HG03159 (cell line): ENCODE data around the gene IMPA2.
A peak's percentile ranks its signal among the peaks of the same experiment; 100 is the strongest.
"Not testable (repeated sequence)": the region's sequence is repeated elsewhere in the genome, so short reads cannot be mapped to it uniquely, and the experiment has no call there.

Source experiments
- ATAC-seq: cut with Tn5 transposase; IDR thresholded peaks from one replicate; pipeline ENCODE4 v1.9.1; 2021; ENCODE audit warnings: mild to moderate bottlenecking, moderate library complexity; ENCODE audit not compliant: unreplicated experiment

Gene IMPA2

GRCh38 chr18:11960743-11961380 lies 20.4 kb upstream of the IMPA2 start:
- ATAC-seq: no peak

DNA sequence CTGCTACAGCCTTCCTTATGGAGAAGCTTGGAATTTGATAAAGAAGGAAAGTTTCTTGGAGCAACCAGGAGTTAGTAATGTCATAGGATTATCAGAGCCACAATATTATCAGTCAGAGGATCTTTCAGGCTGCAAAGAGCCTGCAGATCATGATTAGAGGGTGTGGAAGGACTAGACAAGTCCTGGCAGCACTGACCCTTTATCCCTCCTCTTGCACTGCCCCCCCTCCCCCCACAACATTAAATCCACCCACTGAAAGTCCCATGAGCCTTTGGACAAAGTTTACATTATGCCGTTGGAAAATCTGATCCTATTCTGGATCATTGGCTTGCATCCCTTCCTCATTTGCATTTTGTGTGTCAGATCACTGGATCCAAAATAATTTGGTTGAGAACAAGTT lies 18.7 kb upstream of the IMPA2 start:
- no peak for ATAC-seq

DNA sequence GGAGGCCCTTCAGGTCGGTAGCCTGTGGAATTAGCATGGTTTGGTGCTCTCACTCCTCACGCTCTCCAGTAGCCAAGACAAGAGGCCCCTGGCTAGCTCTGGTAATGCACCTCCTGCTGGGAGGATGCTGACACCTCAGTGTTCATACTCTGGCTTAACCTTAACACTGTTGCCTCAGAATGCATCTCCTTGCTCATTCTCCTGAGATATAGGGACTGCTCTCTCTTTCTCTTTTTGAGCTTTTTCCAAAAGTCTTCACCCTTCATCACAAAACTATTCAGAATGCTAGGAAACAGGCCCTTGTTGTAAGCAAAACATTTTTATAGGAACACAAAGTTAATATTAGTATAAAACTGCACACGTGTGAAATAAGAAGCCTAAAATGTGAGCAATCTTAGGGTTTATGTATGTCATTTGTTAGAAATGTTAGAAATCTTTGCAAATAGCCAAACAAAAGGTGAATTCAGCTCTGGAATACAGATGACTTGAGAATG lies 17.3 kb upstream of the IMPA2 start:
- no peak for ATAC-seq

DNA sequence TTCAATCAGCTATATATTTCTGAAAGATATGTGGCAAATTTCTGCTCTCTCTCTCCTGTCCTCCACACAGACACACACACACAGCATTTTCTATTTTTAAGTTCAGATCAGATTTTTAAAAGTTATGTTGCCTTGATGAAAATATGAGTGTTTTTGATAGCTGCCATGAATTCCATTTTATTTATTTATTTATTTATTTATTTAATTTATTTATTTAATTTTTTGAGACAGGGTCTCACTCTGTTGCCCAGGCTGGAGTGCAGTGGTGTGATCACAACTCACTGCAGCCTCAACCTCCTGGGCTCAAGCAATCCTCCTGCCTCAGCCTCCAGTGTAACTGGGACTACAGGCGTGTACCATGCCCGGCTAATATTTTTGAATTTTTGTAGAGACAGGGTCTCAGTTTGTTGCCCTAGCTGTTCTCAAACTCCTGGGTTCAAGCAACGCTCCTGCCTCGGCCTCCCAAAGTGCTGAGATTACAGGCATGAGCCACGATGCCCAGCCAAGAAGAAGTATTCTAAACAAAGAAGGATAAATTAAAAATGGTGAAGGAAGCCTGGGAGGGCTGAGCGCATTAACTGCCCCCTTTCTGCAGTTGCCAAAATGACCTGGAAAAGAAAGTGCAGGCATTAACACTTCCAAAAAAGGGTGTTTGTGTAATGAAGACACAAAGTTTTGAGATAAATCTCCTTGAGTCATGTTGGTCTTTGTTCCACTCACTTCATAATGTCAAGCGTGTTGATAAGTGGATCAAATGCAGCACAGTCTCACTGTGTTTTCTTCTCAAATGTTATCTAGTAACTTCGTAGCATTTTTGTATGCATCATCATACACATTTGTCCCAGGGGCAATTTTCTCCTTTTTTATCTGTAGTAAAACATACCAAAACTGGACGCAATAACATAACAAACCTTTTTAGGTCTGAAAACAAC lies 11.1 kb upstream of the IMPA2 start:
- no peak for ATAC-seq

DNA sequence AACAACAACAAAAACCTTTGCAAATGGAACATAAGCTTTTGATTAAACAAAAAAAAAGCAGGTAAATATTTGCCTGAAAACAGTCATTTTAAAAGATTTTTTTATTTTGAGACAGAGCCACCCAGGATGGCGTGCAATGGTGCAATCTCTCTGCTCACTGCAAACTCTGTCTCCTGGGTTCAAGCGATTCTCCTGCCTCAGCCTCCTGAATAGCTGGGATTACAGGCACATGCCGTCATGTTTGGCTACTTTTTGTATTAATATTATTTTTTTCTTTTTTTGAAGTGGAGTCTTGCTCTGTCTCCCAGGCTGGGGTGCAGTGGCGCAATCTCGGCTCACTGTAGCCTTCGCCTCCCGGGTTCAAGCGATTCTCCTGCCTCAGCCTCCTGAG lies 10.5 kb upstream of the IMPA2 start:
- ATAC-seq: not testable (repeated sequence)

DNA sequence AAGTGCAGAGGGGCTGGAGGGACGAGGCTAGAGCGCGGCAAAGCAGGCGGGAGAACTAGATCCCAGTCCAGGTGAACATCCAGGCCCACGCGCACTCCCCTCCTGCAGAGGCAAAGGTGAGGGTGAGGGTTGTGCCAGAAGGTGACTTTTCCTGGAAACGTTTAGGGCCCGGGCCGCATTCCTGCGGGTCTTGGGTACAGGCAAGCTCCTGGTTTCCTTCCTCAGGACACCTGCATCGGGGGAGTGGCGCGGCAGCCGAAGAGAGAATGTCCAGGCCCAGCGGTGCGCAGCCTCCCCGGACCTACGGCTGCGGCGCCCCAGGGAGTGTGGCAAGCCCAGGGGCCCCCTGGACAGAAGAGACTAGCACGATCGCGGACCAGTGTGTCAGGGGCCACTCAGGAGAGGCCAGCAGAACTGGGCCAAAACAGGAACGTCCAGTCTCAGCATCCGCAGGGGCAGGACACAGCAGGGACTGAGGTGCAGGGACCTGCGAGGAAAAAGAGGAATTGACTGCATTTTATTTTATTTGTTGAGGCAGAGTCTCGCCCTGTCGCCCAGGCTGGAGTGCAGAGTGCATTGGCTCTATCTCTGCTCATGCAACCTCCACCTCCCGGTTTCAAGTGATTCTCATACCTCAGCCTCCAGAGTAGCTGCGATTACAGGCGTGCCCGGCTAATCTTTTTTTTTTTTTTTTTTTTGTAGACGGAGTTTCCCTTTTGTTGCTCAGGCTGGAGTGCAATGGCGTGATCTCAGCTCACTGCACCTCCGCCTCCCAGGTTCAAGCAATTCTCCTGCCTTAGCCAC lies 8.7 kb upstream of the IMPA2 start:
- no peak for ATAC-seq

GRCh38 chr18:11974741-11975325 lies 6.5 kb upstream of the IMPA2 start:
- no peak for ATAC-seq

DNA sequence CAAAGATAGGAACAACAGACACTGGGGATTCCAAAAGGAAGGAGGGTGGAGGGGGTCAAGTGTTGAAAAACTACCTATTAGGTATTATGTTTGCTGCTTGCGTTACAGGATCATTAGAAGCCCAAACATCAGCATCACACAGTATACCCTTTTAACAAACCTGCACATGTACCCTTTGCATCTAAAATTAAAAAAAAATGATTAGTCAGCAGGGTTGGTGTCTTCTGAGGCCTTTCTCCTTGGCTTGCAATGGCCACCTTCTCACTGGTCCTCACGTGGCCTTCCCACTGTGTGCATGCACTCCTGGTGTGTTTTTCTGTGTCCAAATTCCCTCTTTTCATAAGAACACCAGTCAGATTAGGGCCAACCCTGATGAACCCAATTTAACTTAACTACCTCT lies 5.6 kb upstream of the IMPA2 start:
- ATAC-seq: no peak

GRCh38 chr18:11976315-11977152 lies 4.8 kb upstream of the IMPA2 start:
- no peak for ATAC-seq

- ATAC-seq: no peak
These were observed 4.2 kb upstream of the IMPA2 start for GRCh38 chr18:11977153-11977466.

GRCh38 chr18:11978956-11979355 lies 2.4 kb upstream of the IMPA2 start:
- ATAC-seq: no peak

- ATAC-seq: no peak
These were observed 1.2 kb upstream of the IMPA2 start for GRCh38 chr18:11980163-11980493.

GRCh38 chr18:11980494-11981191 lies 664 bp upstream of the IMPA2 start:
- ATAC-seq: peak; percentile 95

- ATAC-seq: peak; percentile 21
These were observed 448 bp downstream of the IMPA2 start for GRCh38 chr18:11981543-11982366.

DNA sequence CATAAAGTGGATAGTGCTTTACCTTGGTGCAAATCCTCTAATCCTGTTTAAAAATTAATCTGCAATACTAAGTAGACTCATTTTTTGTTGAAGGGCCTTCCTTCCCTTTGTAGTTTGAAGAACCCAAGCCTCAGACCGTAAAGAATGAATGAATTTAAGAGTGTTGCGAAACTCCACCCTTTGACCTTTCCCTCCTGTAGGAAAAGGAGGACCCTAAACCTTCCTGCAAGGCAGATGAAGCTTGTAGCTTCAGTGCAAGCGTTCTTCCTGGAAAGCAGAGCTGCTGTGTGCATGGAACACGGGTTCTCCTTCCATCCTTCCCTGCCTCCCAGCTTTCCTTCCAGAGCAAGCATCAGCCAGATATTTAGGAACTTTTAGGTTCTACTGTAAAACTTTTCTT lies 1.7 kb downstream of the IMPA2 start:
- no peak for ATAC-seq

DNA sequence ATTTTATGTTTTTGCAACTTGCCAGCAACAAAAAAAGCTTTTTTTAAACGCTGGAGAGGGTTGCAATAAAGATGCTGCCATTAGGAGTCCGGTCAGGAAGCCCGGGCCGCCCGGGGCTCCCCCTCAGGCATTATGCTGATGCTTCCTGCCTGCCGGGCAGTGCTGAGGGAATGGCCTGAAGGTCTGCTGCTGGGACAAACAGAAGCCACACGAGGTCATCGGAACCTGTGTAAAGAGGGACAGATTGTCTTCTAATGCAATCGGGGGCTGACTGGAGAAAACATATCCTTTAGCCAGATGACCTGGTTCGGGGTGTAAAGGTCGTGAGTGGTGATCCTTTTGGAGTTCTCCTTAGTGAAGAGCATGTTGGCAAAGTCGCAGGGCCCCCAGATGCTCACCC lies 2.3 kb downstream of the IMPA2 start:
- no peak for ATAC-seq

- ATAC-seq: no peak
These were observed 2.8 kb downstream of the IMPA2 start for GRCh38 chr18:11984091-11984490.

- ATAC-seq: no peak
These were observed 4.3 kb downstream of the IMPA2 start for GRCh38 chr18:11985586-11985985.

GRCh38 chr18:11986061-11986460 lies 4.8 kb downstream of the IMPA2 start:
- ATAC-seq: no peak
